Adipose tissue (tissue), 3 donors: ENCODE data around the gene PGM2. TPM values are rescaled to one million over a fixed set of nuclear protein-coding genes. Genes with fewer than 3 reads are reported as not detected.

Experiments
- H3K27ac ChIP-seq: one replicate; pipeline ENCODE4 v1.5.1; 2013; ENCODE audit warnings: low read depth, low read length
- WGBS, 3 donors: extraction: QIAGEN DNeasy Blood & Tissue Kit; methylation state at CpG; one replicate each; pipeline ENCODE4 v1.1.7; 2013; 5-methylcytosine and 5-hydroxymethylcytosine counted together
- polyA plus RNA-seq, 3 donors: library from polyadenylated mRNA; stranded (reverse); fragments of 200-250 nt; gene quantifications; one replicate each; pipeline ENCODE4 v1.2.3, GENCODE V29; 2013
- donor health status: healthy with polysubstance abuse.
- donor health status: Bipolar disorder and iron deficiency.
- donor health status: healthy.

Gene PGM2
- polyA plus RNA-seq, 3 donors = 4.7 to 10.5 (median 9.1) TPM

GRCh38 chr4:37889849-37890800 lies 63.6 kb downstream of the PGM2 start:
- 16 to 18% (median 17%) methylated on average over 52 to 63 of the region's 63 CpGs for WGBS, 3 donors
- no peak overlapping the region for H3K27ac ChIP-seq

GRCh38 chr4:37890801-37891259 lies 64.3 kb downstream of the PGM2 start, which contains the start of gene TBC1D1:
TBC1D1 (plus strand) TSS chr4:37891084; CDS start chr4:37902096, 11,012 bp downstream.
- WGBS, 3 donors = 0 to 1% (median 0%) methylated on average over 5 to 43 of the region's 43 CpGs
- H3K27ac ChIP-seq = no peak within 1 kb of the TSS

GRCh38 chr4:37891260-37892159 lies 65.0 kb downstream of the PGM2 start:
- no peak overlapping the region for H3K27ac ChIP-seq
- 1% methylated on average over 31 to 49 of the region's 49 CpGs for WGBS, 3 donors

GRCh38 chr4:37892641-37893040 lies 66.2 kb downstream of the PGM2 start:
- WGBS, 3 donors = 45 to 81% (median 57%) methylated on average over 5 of the region's 5 CpGs
- no peak overlapping the region for H3K27ac ChIP-seq

DNA sequence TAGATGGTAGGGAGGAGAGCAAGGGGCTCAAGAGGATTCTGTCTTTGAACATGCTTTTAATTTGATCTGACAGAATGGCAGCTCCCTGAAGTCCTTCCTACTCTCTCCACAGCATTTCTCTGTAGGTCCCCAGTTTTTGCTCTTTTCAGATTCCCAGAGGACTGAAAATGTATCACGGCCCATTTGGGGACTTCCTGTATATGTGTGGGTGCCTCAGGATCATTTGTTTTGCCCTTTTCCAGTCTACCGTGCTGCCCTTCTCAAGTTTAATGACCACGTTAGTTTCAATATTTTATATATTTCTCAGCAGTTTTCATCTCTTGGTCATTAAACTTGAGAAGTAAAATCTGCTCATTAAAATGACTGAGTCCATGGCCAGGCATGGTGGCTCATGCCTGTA lies 66.7 kb downstream of the PGM2 start:
- 78 to 92% (median 79%) methylated on average over 3 of the region's 3 CpGs for WGBS, 3 donors
- H3K27ac ChIP-seq = no peak overlapping the region

DNA sequence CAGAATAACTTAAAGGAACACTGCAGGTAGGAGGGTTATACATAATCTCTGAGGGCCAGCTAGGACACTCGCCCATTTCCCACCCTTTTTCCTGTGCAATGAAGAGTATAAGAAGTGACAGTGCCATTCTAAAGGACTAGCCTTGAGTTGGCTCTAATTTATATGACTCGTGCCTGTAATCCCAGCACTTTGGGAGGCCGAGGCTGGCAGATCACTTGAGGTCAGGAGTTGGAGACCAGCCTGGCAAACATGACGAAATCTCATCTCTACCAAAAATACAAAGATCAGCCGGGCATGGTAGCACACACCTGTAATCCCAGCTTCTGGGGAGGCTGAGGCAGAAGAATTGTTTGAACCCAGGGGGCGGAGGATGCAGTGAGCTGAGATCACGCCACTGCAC lies 68.8 kb downstream of the PGM2 start:
- no peak overlapping the region for H3K27ac ChIP-seq

GRCh38 chr4:37896206-37896860 lies 69.8 kb downstream of the PGM2 start:
- H3K27ac ChIP-seq = no peak overlapping the region

More for the DNA sequence above, 68.8 kb downstream of the PGM2 start:
- 90 to 92% (median 92%) methylated on average over 7 of the region's 7 CpGs for WGBS, 3 donors

- WGBS, 3 donors = 45 to 90% (median 84%) methylated on average over 7 of the region's 7 CpGs
- no peak overlapping the region for H3K27ac ChIP-seq
These were observed 75.7 kb downstream of the PGM2 start for GRCh38 chr4:37902212-37902611.

- 43 to 85% (median 80%) methylated on average over 9 of the region's 9 CpGs for WGBS, 3 donors
- no peak overlapping the region for H3K27ac ChIP-seq
These were observed 76.5 kb downstream of the PGM2 start for GRCh38 chr4:37902738-37903693.

- no peak overlapping the region for H3K27ac ChIP-seq
- 58 to 93% (median 87%) methylated on average over 3 of the region's 3 CpGs for WGBS, 3 donors
These were observed 77.4 kb downstream of the PGM2 start for GRCh38 chr4:37903901-37904300.

DNA sequence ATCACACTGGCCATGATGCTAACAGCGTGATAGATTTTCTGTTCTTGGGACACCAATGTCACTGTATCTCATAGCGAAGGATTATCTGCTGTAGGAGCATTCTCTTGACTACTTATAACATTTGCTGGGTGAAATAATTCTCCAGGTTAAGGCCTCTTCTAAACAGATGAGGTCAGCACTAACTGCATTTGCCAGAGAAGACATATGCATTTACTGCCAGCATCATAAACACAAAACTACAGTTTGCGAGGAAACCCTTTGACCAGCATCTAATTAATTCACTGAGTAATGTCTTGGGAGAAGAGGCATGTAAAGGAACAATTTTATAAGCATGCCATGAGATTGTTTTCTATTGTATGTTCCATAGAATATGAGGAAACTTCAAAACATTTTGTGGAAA lies 78.3 kb downstream of the PGM2 start:
- WGBS, 3 donors = 84 to 99% (median 97%) methylated on average over 3 of the region's 3 CpGs
- no peak overlapping the region for H3K27ac ChIP-seq

- no peak overlapping the region for H3K27ac ChIP-seq
- WGBS, 3 donors = 66 to 88% (median 86%) methylated on average over 7 of the region's 7 CpGs
These were observed 79.2 kb downstream of the PGM2 start for GRCh38 chr4:37905533-37906169.

- WGBS, 3 donors = 51 to 71% (median 60%) methylated on average over 21 of the region's 21 CpGs
- no peak overlapping the region for H3K27ac ChIP-seq
These were observed 82.2 kb downstream of the PGM2 start for GRCh38 chr4:37908488-37909331.

DNA sequence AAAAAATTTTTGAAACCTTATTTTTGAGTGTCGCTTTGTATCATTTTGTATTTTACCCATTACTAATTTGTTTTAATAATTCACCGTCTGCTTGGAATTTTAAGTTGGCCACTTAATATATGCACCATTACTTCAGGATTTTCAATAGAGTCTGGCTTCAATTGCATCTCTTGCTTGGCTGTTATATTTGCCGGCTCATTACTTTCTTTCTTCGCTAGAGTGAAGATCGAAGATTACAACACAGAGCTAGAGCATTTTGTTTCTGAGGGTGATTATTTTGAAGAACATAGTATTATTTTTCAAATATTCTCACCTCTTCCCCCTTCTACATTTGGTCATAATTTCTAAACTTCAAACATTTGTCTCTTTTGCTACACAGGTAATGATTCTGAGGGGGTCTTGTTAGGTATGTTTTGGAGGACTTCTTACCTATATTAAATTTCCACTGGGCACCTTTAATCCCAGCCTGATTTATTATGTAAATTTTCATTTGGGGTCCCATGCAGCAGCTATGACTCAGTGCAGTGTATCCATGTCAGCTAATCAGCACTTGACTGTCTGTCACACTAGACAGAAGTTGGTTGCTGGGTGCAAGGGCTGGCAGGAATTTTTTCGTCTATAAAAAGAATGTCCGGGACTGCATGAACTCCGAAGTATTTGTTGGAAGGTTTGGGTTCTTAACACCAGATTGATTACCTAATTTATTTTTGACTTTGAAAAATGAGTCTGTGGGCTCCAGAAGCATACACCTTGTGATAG lies 83.0 kb downstream of the PGM2 start:
- no peak overlapping the region for H3K27ac ChIP-seq
- WGBS, 3 donors = 79 to 92% (median 80%) methylated on average over 8 of the region's 8 CpGs

DNA sequence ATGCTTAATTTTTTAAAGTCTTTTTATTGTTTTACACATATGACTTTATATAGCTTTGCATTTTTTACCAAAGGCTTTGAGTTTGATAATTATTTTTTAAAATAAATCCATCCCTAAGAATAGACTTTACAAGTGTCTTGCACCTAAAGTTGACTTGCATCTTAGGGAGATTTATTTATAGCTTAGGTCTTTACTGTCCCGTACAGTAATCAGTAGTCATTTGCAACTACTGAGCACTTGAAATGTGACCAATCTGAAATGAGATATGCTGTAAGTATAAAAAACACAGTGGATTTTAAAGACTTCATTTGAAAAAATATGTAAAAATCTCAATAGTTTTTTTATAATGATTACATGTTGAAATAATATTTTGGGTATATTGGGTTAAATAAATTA lies 83.6 kb downstream of the PGM2 start:
- H3K27ac ChIP-seq = no peak overlapping the region
- WGBS, 3 donors = 74 to 91% (median 84%) methylated on average over 1 of the region's 1 CpG
